ENCODE results near the gene DCAF17. TPM values are rescaled to one million over a fixed set of nuclear protein-coding genes. Genes with fewer than 3 reads are reported as not detected.

DCAF17 gene
- total RNA-seq, 1 donor from 2014 or later = 23.1 TPM

DNA sequence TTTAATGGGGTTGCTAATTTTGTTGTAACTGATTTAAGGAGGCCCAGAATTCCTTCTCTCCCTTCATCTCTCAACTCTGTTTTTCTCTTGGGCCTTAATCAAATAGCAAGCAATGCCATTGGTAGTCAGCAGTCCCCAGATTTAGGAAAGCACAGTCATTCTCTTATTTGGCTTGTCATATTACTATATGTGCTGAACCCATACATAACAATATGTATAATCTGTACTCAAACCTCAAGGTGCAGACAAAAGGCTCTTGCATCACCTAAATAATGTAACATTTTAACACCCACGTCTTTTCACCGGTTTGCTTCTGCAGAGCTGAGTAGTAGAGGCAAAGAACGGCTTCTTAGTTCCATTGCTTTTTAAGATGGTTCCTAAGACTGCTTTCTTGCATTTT, 33.6 kb upstream of the DCAF17 start:
- intact Hi-C loops (cut with micrococcal nuclease) = no loop called here
- H3K27ac Mint-ChIP-seq = no peak overlapping the region
- ChIA-PET POLR2A (interaction anchor here (0.6 kb wide), 1 partner anchor 78 kb away, joined by 4 read pairs; no protein-coding TSS in a partner anchor), CTCF (interaction anchor here (0.9 kb wide), 1 partner anchor 10 kb away, joined by 3 read pairs; no protein-coding TSS in a partner anchor)
- ATAC-seq (ENCODE audit: low read depth) (no peak), DNase-seq (no peak)
- no peak overlapping the region for H3K4me3 Mint-ChIP-seq
- H3K9me3 Mint-ChIP-seq = peaks cover 7% of the 10 kb centered on the region
- peaks cover 22% of the 10 kb centered on the region for H3K4me1 Mint-ChIP-seq
- TF ChIP-seq, protein P1, sequence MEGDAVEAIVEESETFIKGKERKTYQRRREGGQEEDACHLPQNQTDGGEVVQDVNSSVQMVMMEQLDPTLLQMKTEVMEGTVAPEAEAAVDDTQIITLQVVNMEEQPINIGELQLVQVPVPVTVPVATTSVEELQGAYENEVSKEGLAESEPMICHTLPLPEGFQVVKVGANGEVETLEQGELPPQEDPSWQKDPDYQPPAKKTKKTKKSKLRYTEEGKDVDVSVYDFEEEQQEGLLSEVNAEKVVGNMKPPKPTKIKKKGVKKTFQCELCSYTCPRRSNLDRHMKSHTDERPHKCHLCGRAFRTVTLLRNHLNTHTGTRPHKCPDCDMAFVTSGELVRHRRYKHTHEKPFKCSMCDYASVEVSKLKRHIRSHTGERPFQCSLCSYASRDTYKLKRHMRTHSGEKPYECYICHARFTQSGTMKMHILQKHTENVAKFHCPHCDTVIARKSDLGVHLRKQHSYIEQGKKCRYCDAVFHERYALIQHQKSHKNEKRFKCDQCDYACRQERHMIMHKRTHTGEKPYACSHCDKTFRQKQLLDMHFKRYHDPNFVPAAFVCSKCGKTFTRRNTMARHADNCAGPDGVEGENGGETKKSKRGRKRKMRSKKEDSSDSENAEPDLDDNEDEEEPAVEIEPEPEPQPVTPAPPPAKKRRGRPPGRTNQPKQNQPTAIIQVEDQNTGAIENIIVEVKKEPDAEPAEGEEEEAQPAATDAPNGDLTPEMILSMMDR (IDR thresholded peaks at IDR 0.05) = no peak
- H3K36me3 Mint-ChIP-seq (ENCODE audit: low read depth) = peaks cover 4% of the 10 kb centered on the region
- H3K27me3 Mint-ChIP-seq = no peaks in the 10 kb centered on the region

DNA sequence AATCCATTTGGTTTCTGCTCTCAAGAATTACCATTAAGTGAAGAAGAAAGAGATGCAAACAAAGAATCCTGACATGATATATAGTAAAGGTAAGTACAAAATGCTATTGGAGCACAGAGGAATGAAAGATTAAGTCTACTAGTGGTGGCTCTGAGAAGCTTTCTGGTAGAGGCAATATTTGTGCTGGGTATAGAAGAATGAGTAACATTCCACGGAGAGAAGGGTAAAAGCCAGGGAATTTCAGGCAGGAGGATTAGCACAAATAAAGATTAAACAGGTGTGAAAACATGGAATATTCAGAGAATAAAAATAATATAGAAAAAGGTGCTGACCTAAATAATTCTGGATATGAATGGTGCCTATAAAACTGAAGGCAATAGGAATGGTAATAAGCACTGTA, 32.1 kb upstream of the DCAF17 start:
- TF ChIP-seq, protein P1 (IDR thresholded peaks at IDR 0.05) = no peak
- H3K36me3 Mint-ChIP-seq (ENCODE audit: low read depth) = peaks cover 4% of the 10 kb centered on the region
- CTCF ChIA-PET = no interaction called here
- H3K27ac Mint-ChIP-seq = no peak overlapping the region
- intact Hi-C loops (cut with micrococcal nuclease) = no loop called here
- H3K4me3 Mint-ChIP-seq = no peak overlapping the region
- peaks cover 7% of the 10 kb centered on the region for H3K9me3 Mint-ChIP-seq
- POLR2A ChIA-PET = no interaction called here
- DNase-seq = no peak
- peaks cover 38% of the 10 kb centered on the region for H3K4me1 Mint-ChIP-seq
- ATAC-seq (ENCODE audit: low read depth) = no peak
- H3K27me3 Mint-ChIP-seq = no peaks in the 10 kb centered on the region

DNA sequence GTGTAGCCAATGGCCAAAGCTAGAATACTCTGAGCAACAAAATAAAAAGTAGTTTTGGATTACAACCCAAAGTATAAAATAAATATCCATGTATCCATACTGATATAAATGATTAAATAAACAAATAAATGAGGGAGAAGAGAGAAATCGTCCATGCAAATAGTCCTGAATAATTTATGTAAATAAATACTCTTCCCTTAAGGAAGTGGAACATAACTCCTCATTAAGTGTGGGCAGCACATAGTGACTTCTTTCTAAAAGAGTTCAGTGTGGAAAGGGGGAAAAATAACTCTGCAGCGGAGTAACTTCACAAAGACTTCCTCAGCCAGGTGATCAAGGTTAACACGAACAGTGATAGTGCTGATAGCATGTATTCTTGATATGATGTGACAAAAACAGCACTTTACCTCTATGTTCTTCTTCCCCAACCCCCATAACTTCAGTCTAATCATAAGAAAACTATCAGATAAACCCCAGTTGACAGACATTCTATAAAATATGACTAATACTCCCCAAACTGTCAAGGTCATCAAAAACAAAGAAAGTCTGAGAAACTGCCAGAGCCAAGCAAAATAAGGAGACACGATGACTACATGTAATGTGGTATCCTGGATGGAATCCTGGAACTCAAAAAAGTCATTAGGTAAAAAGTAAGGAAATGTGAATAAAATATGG, 31.0 kb upstream of the DCAF17 start:
- H3K27ac Mint-ChIP-seq = no peak overlapping the region
- intact Hi-C loops (cut with micrococcal nuclease) = no loop called here
- peaks cover 7% of the 10 kb centered on the region for H3K9me3 Mint-ChIP-seq
- H3K27me3 Mint-ChIP-seq = no peaks in the 10 kb centered on the region
- peaks cover 48% of the 10 kb centered on the region for H3K4me1 Mint-ChIP-seq
- TF ChIP-seq, protein P1 (IDR thresholded peaks at IDR 0.05) = no peak
- ATAC-seq (ENCODE audit: low read depth) (no peak), DNase-seq (no peak)
- ChIA-PET CTCF (no interaction called here), POLR2A (no interaction called here)
- H3K4me3 Mint-ChIP-seq = no peak overlapping the region
- H3K36me3 Mint-ChIP-seq (ENCODE audit: low read depth) = peaks cover 4% of the 10 kb centered on the region

DNA sequence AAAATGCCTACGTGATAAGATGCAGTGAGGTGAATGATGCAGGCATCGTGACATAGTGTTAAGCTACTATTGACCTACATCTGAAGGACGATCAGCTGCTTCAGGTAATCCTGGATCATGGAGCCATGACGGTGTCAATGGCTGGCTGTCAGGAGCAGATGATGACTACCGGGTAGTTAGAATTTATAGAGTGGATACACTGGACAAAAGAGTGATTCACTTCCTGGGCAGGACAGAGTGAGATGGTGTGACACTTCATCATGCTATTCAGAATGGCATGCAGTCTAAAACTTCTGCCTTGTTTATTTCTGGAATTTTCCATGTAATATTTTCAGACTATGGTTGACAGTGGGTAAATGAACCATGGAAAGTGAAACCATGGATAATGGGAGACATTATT, 29.8 kb upstream of the DCAF17 start:
- peaks cover 7% of the 10 kb centered on the region for H3K9me3 Mint-ChIP-seq
- H3K4me3 Mint-ChIP-seq = no peak overlapping the region
- H3K4me1 Mint-ChIP-seq = peaks cover 44% of the 10 kb centered on the region
- no peaks in the 10 kb centered on the region for H3K27me3 Mint-ChIP-seq
- CTCF ChIA-PET = no interaction called here
- POLR2A ChIA-PET = no interaction called here
- TF ChIP-seq, protein P1 (IDR thresholded peaks at IDR 0.05) = no peak
- DNase-seq (no peak), ATAC-seq (ENCODE audit: low read depth) (no peak)
- intact Hi-C loops (cut with micrococcal nuclease) = loop anchor here (2.0 kb wide), 1 partner anchor 67 kb away; no protein-coding TSS in a partner anchor
- H3K27ac Mint-ChIP-seq = no peak overlapping the region
- peaks cover 4% of the 10 kb centered on the region for H3K36me3 Mint-ChIP-seq (ENCODE audit: low read depth)

DNA sequence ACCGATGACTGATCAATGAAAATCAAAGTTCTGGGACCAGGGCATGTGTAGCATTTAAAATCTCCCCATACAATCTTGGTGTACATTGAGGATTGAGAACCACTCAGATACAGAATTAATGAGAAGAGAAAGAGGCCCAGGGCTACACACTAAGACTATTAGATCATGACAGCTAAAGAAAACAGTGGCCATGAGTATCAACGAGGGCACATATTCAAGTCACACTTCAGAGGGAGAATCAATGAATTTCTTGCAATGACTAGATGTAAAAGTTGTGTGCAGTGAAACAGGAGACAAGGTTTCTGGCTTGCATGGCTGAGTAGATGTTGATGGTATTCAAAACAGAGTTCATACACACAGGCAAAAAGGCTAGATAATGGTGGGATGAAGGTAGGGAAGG, 29.3 kb upstream of the DCAF17 start:
- ChIA-PET POLR2A (interaction anchor here (2.0 kb wide), 1 partner anchor 81 kb away, joined by 13 read pairs; no protein-coding TSS in a partner anchor), CTCF (interaction anchor here (1.5 kb wide), 1 partner anchor 432 kb away, joined by 3 read pairs; no protein-coding TSS in a partner anchor)
- ATAC-seq (ENCODE audit: low read depth) (no peak), DNase-seq (no peak)
- H3K4me3 Mint-ChIP-seq = no peak overlapping the region
- intact Hi-C loops (cut with micrococcal nuclease) = loop anchor here (2.0 kb wide), 1 partner anchor 68 kb away; no protein-coding TSS in a partner anchor
- H3K9me3 Mint-ChIP-seq = peaks cover 7% of the 10 kb centered on the region
- TF ChIP-seq, protein P1 (IDR thresholded peaks at IDR 0.05) = no peak
- H3K36me3 Mint-ChIP-seq (ENCODE audit: low read depth) = peaks cover 4% of the 10 kb centered on the region
- H3K27me3 Mint-ChIP-seq = no peaks in the 10 kb centered on the region
- H3K27ac Mint-ChIP-seq = peak overlapping the region; percentile 72
- H3K4me1 Mint-ChIP-seq = peaks cover 48% of the 10 kb centered on the region
